ENCODE data around the gene MATN4. TPM values are rescaled to one million over a fixed set of nuclear protein-coding genes. Genes with fewer than 3 reads are reported as not detected.

The MATN4 gene
- total RNA-seq, 6 experiments from 2014 or later = not detected

DNA sequence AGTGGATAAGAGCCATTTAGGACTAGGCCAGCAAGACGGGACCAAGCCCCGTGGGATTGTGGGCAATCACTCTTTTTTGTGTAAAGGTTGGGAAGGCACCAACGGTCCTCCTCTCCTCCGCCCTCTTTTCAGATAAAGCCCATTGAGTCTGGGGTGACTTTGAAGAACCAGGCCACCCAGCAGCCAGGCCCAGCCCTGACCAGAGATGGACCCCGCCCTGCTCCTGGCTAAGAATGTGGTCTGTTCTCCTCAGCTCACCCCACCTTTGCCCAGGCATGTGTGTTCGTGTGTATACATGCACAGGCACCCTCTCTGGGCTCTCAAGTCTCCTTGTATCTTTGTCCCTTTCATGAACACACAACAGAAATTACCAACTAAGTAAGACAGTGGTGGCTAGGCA is 31.0 kb upstream of the MATN4 start:
- Mint-ChIP-seq H3K9me3 (no peaks in the 10 kb centered on the region), H3K4me3 (peak overlapping the region; percentile 22), H3K27ac (peak overlapping the region; percentile 99), H3K27me3 (ENCODE audit: insufficient read depth) (peaks cover 3% of the 10 kb centered on the region), H3K4me1 (ENCODE audit: low read depth) (peaks cover 91% of the 10 kb centered on the region), H3K36me3 (ENCODE audit: low read depth) (peaks cover 44% of the 10 kb centered on the region)
- no peak for DNase-seq
- TF ChIP-seq, protein P1, sequence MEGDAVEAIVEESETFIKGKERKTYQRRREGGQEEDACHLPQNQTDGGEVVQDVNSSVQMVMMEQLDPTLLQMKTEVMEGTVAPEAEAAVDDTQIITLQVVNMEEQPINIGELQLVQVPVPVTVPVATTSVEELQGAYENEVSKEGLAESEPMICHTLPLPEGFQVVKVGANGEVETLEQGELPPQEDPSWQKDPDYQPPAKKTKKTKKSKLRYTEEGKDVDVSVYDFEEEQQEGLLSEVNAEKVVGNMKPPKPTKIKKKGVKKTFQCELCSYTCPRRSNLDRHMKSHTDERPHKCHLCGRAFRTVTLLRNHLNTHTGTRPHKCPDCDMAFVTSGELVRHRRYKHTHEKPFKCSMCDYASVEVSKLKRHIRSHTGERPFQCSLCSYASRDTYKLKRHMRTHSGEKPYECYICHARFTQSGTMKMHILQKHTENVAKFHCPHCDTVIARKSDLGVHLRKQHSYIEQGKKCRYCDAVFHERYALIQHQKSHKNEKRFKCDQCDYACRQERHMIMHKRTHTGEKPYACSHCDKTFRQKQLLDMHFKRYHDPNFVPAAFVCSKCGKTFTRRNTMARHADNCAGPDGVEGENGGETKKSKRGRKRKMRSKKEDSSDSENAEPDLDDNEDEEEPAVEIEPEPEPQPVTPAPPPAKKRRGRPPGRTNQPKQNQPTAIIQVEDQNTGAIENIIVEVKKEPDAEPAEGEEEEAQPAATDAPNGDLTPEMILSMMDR (IDR thresholded peaks at IDR 0.05) = no peak

DNA sequence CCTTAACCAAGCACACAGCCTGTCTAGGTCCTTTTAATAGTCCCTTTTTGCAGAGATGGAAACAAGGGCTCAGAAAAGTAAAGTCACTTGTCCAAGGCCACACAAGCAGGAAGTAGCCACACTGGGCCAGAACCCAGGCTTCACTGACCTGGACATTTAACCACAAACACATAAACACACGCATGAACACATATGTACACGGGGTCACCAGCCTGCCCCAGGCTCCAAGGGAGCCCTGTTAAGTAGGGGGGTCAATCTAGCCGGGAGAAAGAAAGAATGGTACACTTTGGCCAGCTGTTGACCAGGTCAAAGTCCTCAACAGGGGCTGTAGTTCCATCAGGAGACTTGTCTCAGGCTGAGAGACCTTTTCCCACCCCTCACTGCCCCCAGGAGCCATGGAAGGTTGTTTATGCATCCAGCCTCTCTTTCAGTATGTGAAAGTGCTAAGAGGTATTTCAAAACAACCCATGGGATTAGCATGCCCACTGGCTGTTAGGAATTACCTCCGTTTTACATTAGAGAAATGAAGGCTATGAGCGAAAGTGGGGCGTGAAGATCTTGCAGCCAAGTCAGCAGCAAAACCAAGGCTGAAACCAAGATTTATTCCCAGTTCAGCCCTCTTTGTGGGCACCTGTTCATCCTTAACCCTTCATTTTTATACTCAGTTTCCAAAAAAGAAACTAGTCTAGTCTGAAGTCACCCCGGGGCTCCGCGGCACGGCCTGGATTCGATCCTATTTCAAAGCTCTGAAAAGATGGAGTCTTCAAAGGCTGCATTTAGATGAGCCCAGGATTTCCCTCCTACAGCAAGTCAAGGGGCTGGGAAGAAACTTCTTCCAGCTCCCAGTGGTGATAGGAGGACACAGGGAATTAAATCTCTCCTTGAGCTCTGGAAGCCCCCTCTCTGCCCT is 30.3 kb upstream of the MATN4 start:
- H3K9me3 Mint-ChIP-seq = no peaks in the 10 kb centered on the region
- H3K4me3 Mint-ChIP-seq = peak overlapping the region; percentile 74
- no peak for DNase-seq
- peaks cover 84% of the 10 kb centered on the region for H3K4me1 Mint-ChIP-seq (ENCODE audit: low read depth)
- H3K36me3 Mint-ChIP-seq (ENCODE audit: low read depth) = peaks cover 44% of the 10 kb centered on the region
- peaks cover 3% of the 10 kb centered on the region for H3K27me3 Mint-ChIP-seq (ENCODE audit: insufficient read depth)
- TF ChIP-seq, protein P1 (IDR thresholded peaks at IDR 0.05) = no peak
- peak overlapping the region; percentile 99 for H3K27ac Mint-ChIP-seq

DNA sequence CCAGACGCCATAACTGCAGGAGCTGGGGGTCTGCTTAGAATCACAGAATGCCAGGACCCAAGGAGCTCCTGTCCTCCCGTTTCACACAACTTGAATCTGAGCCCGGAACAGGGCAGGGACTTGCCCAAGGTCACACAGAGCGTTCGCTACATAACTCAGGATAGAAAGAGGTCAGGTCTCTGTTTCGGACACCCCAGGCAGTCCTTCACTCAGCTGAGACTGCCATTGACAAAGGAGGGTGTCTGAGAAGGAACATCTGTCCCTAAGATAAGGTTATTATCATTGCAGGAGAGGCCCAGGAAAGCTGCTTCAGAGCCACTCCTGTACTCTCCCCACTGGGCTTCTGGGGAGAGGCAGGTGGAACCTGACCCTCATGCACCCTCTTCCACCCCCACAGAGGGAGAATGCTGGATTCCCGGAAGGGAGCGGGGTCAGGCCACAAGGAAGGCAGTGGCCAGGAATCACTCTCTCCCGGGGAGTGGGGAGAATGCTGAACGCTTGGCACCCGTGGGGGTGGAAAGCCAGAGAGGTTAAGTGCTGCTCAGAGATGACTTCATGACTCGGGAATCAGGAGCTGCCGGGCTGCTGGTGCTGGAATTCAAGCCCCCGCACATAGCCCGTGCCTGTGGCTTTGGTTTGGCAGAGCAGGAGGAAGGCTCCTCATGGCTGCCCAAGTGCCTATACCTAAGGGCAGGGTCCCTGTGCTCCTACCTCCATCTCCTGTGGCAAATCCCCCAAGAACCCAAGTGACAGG is 29.4 kb upstream of the MATN4 start:
- Mint-ChIP-seq H3K9me3 (no peaks in the 10 kb centered on the region), H3K27me3 (ENCODE audit: insufficient read depth) (peaks cover 3% of the 10 kb centered on the region), H3K36me3 (ENCODE audit: low read depth) (peaks cover 44% of the 10 kb centered on the region), H3K27ac (peak overlapping the region; percentile 99), H3K4me1 (ENCODE audit: low read depth) (peaks cover 76% of the 10 kb centered on the region), H3K4me3 (peak overlapping the region; percentile 74)
- peak; percentile 89 for DNase-seq
- TF ChIP-seq, protein P1 (IDR thresholded peaks at IDR 0.05) = no peak

DNA sequence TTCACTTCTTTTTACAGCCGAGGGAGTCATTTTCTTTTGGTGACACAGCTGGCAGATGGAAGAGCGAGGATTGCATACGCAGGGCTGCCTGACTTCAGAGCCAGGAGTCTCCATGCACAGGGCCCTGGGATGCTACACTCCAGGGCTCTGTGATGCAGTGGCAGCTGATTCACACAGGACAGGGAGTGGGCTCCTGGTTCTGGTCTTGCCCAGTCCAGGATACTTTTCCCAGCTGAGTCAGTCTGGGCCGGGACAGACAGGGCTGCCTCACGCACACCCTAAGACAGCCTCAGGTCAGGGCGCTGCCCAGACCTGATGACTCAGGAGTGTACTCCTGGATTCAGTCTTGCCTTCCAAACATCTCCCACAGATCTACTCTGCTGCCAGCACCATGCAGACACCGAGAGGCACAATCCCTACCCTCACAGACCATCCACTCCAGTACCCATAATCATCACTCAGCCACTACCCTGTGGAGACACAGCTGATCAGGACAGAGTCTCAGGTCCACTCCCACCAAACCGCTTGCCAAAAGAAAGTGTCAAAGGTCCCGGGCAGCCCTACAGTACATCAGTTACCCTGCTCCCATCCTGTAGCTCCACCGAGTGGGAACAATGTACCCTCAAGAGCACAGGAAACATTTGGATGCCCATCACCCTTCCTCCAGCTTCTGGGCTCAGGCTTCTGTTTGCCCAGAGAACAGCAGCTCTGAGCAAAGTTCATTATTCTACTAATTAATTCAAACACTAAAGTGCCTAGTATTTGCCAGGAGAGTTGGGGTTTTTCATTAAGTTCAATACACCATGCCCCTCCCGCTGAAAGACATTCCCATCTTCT is 28.6 kb upstream of the MATN4 start:
- Mint-ChIP-seq H3K4me1 (ENCODE audit: low read depth) (peaks cover 68% of the 10 kb centered on the region), H3K27me3 (ENCODE audit: insufficient read depth) (peaks cover 3% of the 10 kb centered on the region), H3K36me3 (ENCODE audit: low read depth) (peaks cover 43% of the 10 kb centered on the region), H3K27ac (peak overlapping the region; percentile 99), H3K9me3 (no peaks in the 10 kb centered on the region), H3K4me3 (peak overlapping the region; percentile 74)
- peak; percentile 98 for DNase-seq
- TF ChIP-seq, protein P1 (IDR thresholded peaks at IDR 0.05) = no peak

DNA sequence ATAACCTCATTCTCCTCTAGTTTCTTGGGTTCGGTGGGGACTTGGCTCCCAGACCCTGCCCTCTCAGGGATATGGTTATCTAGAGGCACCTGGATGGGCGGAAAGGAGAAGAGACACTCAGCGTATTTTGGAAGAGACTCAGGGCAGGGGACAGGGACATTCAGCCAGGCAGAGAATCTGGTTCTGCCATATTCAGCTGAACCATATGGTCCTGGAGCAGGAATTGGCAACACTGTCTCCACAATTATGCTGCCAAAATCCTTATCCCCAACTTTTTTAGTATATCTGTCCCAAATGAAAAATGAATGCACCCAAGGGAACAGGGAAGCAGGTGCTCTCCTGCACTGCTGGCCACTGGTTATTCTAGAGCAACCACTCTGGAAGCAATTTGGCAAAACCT is 22.4 kb upstream of the MATN4 start:
- DNase-seq = no peak
- H3K9me3 Mint-ChIP-seq = no peaks in the 10 kb centered on the region
- H3K27me3 Mint-ChIP-seq (ENCODE audit: insufficient read depth) = peaks cover 2% of the 10 kb centered on the region
- TF ChIP-seq, protein P1 (IDR thresholded peaks at IDR 0.05) = no peak
- H3K4me1 Mint-ChIP-seq (ENCODE audit: low read depth) = peaks cover 5% of the 10 kb centered on the region
- H3K4me3 Mint-ChIP-seq = no peak overlapping the region
- H3K27ac Mint-ChIP-seq = no peak overlapping the region; the same call in 1 of the 2 replicates
- H3K36me3 Mint-ChIP-seq (ENCODE audit: low read depth) = peaks cover 20% of the 10 kb centered on the region

Data from HFFc6 (cell line).